Pulmonary artery endothelial cell (primary cell): ENCODE data around the gene CDK16. TPM values are rescaled to one million over a fixed set of nuclear protein-coding genes. Genes with fewer than 3 reads are reported as not detected.

Source experiments
- DNase-seq: peaks from one replicate; pipeline ENCODE4 v3.0.0-alpha.2; 2011; ENCODE audit warnings: low read depth, low spot score
- total RNA-seq: library from RNA; depleted of rRNA; stranded (reverse); fragments of >200 nt; gene quantifications from 2 replicates; pipeline ENCODE4 v1.2.3, GENCODE V29; 2014

The CDK16 gene
- total RNA-seq, 1 donor from 2014 or later: 61.3 TPM

- no peak for DNase-seq
Observed at GRCh38 chrX:47227334-47227583, 8.8 kb downstream of the CDK16 start.

GRCh38 chrX:47228550-47229270 is 10.2 kb downstream of the CDK16 start:
- no peak for DNase-seq

GRCh38 chrX:47229427-47229826 is 10.9 kb downstream of the CDK16 start:
- DNase-seq: no peak

- DNase-seq: no peak
Observed at GRCh38 chrX:47230136-47230868, 11.8 kb downstream of the CDK16 start.

GRCh38 chrX:47231167-47231566 is 12.7 kb downstream of the CDK16 start:
- no peak for DNase-seq

- no peak for DNase-seq
Observed at GRCh38 chrX:47232197-47232802, 13.8 kb downstream of the CDK16 start.

- no peak for DNase-seq
Observed at GRCh38 chrX:47232803-47233332, 14.4 kb downstream of the CDK16 start, which contains the start of gene USP11. Gene USP11, plus strand, starts transcription at chrX:47233009. Its CDS starts 35 bp downstream, at chrX:47233044.

- peak; percentile 86 for DNase-seq
Observed at GRCh38 chrX:47233333-47234113, 15.0 kb downstream of the CDK16 start.

GRCh38 chrX:47234583-47234982 is 16.1 kb downstream of the CDK16 start:
- no peak for DNase-seq

- DNase-seq: no peak
Observed at GRCh38 chrX:47235691-47236103, 17.2 kb downstream of the CDK16 start.

- no peak for DNase-seq
Observed at GRCh38 chrX:47239199-47239598, 20.7 kb downstream of the CDK16 start.

GRCh38 chrX:47239898-47240545 is 21.5 kb downstream of the CDK16 start:
- no peak for DNase-seq

- no peak for DNase-seq
Observed at GRCh38 chrX:47240619-47241018, 22.1 kb downstream of the CDK16 start.

- no peak for DNase-seq
Observed at GRCh38 chrX:47241201-47242011, 22.9 kb downstream of the CDK16 start.

- no peak for DNase-seq
Observed at GRCh38 chrX:47242321-47242720, 23.8 kb downstream of the CDK16 start.

- DNase-seq: no peak
Observed at GRCh38 chrX:47243351-47243750, 24.9 kb downstream of the CDK16 start.

- no peak for DNase-seq
Observed at GRCh38 chrX:47244676-47245075, 26.2 kb downstream of the CDK16 start.

- DNase-seq: no peak
Observed at GRCh38 chrX:47245156-47245555, 26.7 kb downstream of the CDK16 start.

GRCh38 chrX:47247206-47247998 is 28.9 kb downstream of the CDK16 start:
- DNase-seq: no peak

- DNase-seq: no peak
Observed at GRCh38 chrX:47247999-47248320, 29.5 kb downstream of the CDK16 start.
